ENCODE results near the gene CTSS. TPM values are rescaled to one million over a fixed set of nuclear protein-coding genes. Genes with fewer than 3 reads are reported as not detected.

CTSS gene
- total RNA-seq, 1 experiment from 2014 or later: 0.57 TPM

DNA sequence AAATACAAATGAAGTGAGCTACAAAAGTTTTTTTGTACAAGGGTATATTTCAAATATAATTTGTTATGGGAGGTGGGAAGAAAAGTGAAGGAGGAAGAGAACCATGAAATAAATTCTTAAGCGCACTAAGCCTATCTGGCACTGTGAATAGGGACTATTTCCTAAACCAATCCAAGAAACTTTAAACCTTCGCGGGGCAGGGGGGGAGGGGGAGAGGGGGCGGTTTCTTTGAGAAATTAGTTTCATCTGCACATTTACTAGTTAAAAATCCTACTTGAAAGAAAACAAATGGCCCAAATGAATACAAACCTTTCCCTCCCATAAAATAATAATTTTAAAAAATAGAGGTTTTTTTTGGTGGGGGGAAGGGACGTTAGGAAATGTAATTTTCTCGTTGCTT, 69.0 kb downstream of the CTSS start:
- no peaks in the 10 kb centered on the region for H4K20me1 ChIP-seq (ENCODE audit: insufficient read depth)
- peak overlapping the region; percentile 42 for H3K27ac ChIP-seq (ENCODE audit: low read depth, low read length)
- H3K9me2 ChIP-seq (ENCODE audit: insufficient read depth): no peaks in the 10 kb centered on the region; the same call in 1 of the 2 replicates
- intact Hi-C loops (cut with micrococcal nuclease): loop anchor here (10.0 kb wide), 1 partner anchor 132 kb away; no protein-coding TSS in a partner anchor
- peaks cover 4 to 18% of the 10 kb centered on the region in 2 experiments; a peak in 2 of 4 replicates for H3K36me3 ChIP-seq (ENCODE audit: control insufficient read depth in 1 of 2, insufficient read depth in 2 of 2, low read length in 2 of 2)
- no peak overlapping the region for H2AFZ ChIP-seq (ENCODE audit: low read depth, low read length, poor library complexity, severe bottlenecking)
- H3K9ac ChIP-seq (ENCODE audit: low read length): peak overlapping the region; percentile 62
- TF ChIP-seq TCF7L2 (IDR thresholded peaks at IDR 0.05; ENCODE audit: borderline replicate concordance, extremely low read depth, insufficient read depth, insufficient read length) (no peak), EGR1 (IDR thresholded peaks at IDR 0.05; ENCODE audit: low read depth) (no peak), ELF1 (IDR thresholded peaks at IDR 0.05; ENCODE audit: borderline replicate concordance, low read depth) (no peak), CBX3 (IDR thresholded peaks at IDR 0.05; ENCODE audit: low read depth) (no peak), ZNF274 (IDR thresholded peaks at IDR 0.05; ENCODE audit: low read depth, low read length) (no peak), CTCF (IDR thresholded peaks at IDR 0.05 in 2 of 3, conservative IDR thresholded peaks at IDR 0.05 in 1 of 3; ENCODE audit: borderline replicate concordance in 1 of 3, insufficient read depth in 1 of 3, low read depth in 2 of 3, low read length in 2 of 3) (no peak), POLR2A (IDR thresholded peaks at IDR 0.05; ENCODE audit: borderline replicate concordance, extremely low read depth, insufficient read depth, insufficient read length) (no peak)
- DNase-seq (ENCODE audit: low read depth, low spot score): no peak
- no peaks in the 10 kb centered on the region for H3K9me3 ChIP-seq (ENCODE audit: control insufficient read depth in 1 of 2, insufficient read depth in 1 of 2, low read depth in 1 of 2, low read length in 2 of 2)
- ATAC-seq: no peak
- BruUV-seq (replicated peaks): no TSS peak
- ChIA-PET CTCF (interaction anchor here (0.8 to 1.6 kb wide), 3 partner anchors 10 to 300 kb away, joined by 3 to 4 read pairs (median 3); no protein-coding TSS in a partner anchor), RAD21 (ENCODE audit: low non-redundant PET in 1 of 2, low total read pairs in 2 of 2, uncharacterized antibody in 2 of 2, unreplicated experiment in 2 of 2) (interaction anchor here in 1 of 2 experiments (1.0 kb wide), 1 partner anchor 78 kb away, joined by 3 read pairs; no protein-coding TSS in a partner anchor), POLR2A (interaction anchor here (0.8 to 1.6 kb wide), 6 partner anchors 10 to 135 kb away, joined by 3 to 8 read pairs (median 4); partner anchors contain the start of genes ENSA and MCL1)
- H3K4me2 ChIP-seq (ENCODE audit: low read length): peak overlapping the region; percentile 73
- H3K4me1 ChIP-seq (ENCODE audit: control insufficient read depth in 1 of 2, insufficient read depth in 2 of 2, low read length in 2 of 2): peaks cover 5 to 11% of the 10 kb centered on the region in 2 experiments; a peak in 3 of 4 replicates
- peak overlapping the region; percentile 71 to 88 for H3K4me3 ChIP-seq (replicated peaks in 1 of 2; ENCODE audit: low read depth in 1 of 2, low read length in 2 of 2)
- peaks cover 9% of the 10 kb centered on the region for H3K79me2 ChIP-seq (ENCODE audit: insufficient read depth, low read length)
- no peaks in the 10 kb centered on the region for H3K27me3 ChIP-seq (ENCODE audit: insufficient read depth, low read length)
